C4-2B (cell line): ENCODE results near the gene COL4A5.

Experiments
- ZFX ChIP-seq: fragments of 450-650 bp; IDR thresholded peaks from 2 replicates; pipeline ENCODE4 v1.6.1; 2017
- TF ChIP-seq, protein P1 (sequence below): fragments of 450-650 bp; conservative IDR thresholded peaks from 2 replicates; pipeline ENCODE4 v1.5.1; 2017; ENCODE audit warnings: mild to moderate bottlenecking

DNA sequence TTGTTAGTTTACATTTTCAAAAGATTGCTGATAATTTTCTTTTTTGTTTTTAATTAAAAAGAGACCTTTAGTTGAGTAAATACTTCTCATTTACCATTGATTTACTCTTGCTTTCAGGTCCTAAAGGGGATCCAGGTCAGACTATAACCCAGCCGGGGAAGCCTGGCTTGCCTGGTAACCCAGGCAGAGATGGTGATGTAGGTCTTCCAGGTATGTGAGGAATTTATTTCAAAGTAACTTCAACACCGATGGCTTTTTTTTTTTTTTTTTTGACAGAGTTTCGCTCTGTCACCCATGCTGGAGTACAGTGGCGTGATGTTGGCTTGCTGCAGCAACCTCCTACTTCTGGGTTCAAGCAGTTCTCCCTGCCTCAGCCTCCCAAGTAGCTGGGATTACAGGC is 161.6 kb downstream of the COL4A5 start:
- TF ChIP-seq ZFX = no peak
- TF ChIP-seq, protein P1, sequence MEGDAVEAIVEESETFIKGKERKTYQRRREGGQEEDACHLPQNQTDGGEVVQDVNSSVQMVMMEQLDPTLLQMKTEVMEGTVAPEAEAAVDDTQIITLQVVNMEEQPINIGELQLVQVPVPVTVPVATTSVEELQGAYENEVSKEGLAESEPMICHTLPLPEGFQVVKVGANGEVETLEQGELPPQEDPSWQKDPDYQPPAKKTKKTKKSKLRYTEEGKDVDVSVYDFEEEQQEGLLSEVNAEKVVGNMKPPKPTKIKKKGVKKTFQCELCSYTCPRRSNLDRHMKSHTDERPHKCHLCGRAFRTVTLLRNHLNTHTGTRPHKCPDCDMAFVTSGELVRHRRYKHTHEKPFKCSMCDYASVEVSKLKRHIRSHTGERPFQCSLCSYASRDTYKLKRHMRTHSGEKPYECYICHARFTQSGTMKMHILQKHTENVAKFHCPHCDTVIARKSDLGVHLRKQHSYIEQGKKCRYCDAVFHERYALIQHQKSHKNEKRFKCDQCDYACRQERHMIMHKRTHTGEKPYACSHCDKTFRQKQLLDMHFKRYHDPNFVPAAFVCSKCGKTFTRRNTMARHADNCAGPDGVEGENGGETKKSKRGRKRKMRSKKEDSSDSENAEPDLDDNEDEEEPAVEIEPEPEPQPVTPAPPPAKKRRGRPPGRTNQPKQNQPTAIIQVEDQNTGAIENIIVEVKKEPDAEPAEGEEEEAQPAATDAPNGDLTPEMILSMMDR = no peak
